GM19452 (cell line): ENCODE measurements around the gene BHLHE40.

Experiments
- ATAC-seq: cut with Tn5 transposase; IDR thresholded peaks from one replicate; pipeline ENCODE4 v1.9.1; 2021; ENCODE audit not compliant: unreplicated experiment

BHLHE40 gene

GRCh38 chr3:4979428-4980228, at the start of gene BHLHE40:
Gene BHLHE40, plus strand, starts transcription at chr3:4979437. Its CDS starts 282 bp downstream, at chr3:4979719.
- ATAC-seq: peak; percentile 2

- ATAC-seq: no peak
These were observed 48.7 kb upstream of the BHLHE40 start for GRCh38 chr3:4930501-4930900.

- no peak for ATAC-seq
These were observed 45.2 kb upstream of the BHLHE40 start for GRCh38 chr3:4934050-4934449.

- ATAC-seq: peak; percentile 68
These were observed 43.9 kb upstream of the BHLHE40 start for GRCh38 chr3:4935347-4935746.

- ATAC-seq: no peak
These were observed 42.1 kb upstream of the BHLHE40 start for GRCh38 chr3:4936982-4937614.

- ATAC-seq: no peak
These were observed 40.8 kb upstream of the BHLHE40 start for GRCh38 chr3:4938281-4938982.

- ATAC-seq: no peak
These were observed 40.0 kb upstream of the BHLHE40 start for GRCh38 chr3:4939276-4939675.

GRCh38 chr3:4940985-4941384, 38.3 kb upstream of the BHLHE40 start:
- ATAC-seq: no peak

- no peak for ATAC-seq
These were observed 35.7 kb upstream of the BHLHE40 start for GRCh38 chr3:4943549-4943948.

GRCh38 chr3:4945324-4945723, 33.9 kb upstream of the BHLHE40 start:
- no peak for ATAC-seq

GRCh38 chr3:4947028-4947427, 32.2 kb upstream of the BHLHE40 start:
- no peak for ATAC-seq

- no peak for ATAC-seq
These were observed 30.8 kb upstream of the BHLHE40 start for GRCh38 chr3:4948395-4948794.

- no peak for ATAC-seq
These were observed 30.2 kb upstream of the BHLHE40 start for GRCh38 chr3:4949004-4949403.

GRCh38 chr3:4949659-4950058, 29.6 kb upstream of the BHLHE40 start:
- ATAC-seq: no peak

GRCh38 chr3:4950351-4950784, 28.9 kb upstream of the BHLHE40 start:
- no peak for ATAC-seq

- ATAC-seq: no peak
These were observed 28.3 kb upstream of the BHLHE40 start for GRCh38 chr3:4950948-4951347.

GRCh38 chr3:4953119-4953518, 26.1 kb upstream of the BHLHE40 start:
- no peak for ATAC-seq

- no peak for ATAC-seq
These were observed 24.8 kb upstream of the BHLHE40 start for GRCh38 chr3:4954256-4955000.

- ATAC-seq: no peak
These were observed 23.1 kb upstream of the BHLHE40 start for GRCh38 chr3:4956099-4956498.

GRCh38 chr3:4956738-4957137, 22.5 kb upstream of the BHLHE40 start:
- no peak for ATAC-seq

- no peak for ATAC-seq
These were observed 21.3 kb upstream of the BHLHE40 start for GRCh38 chr3:4957978-4958377.
